ENCODE data around the gene TMEM52. TPM values are rescaled to one million over a fixed set of nuclear protein-coding genes. Genes with fewer than 3 reads are reported as not detected.

TMEM52 gene
- polyA plus RNA-seq, 1 donor from 2014 or later = 0.89 TPM

- Histone ChIP-seq H2AFZ (ENCODE audit: low read depth, low read length) (no peak overlapping the region), H3K27me3 (ENCODE audit: insufficient read depth, low read depth, low read length) (peaks cover 11% of the 10 kb centered on the region), H3K9ac (ENCODE audit: low read length) (no peak overlapping the region), H4K20me1 (ENCODE audit: insufficient read depth) (no peaks in the 10 kb centered on the region), H3K4me2 (ENCODE audit: low read length) (no peak overlapping the region), H3K4me3 (ENCODE audit: low read length) (no peak overlapping the region), H3K36me3 (ENCODE audit: insufficient read depth, low read length) (no peaks in the 10 kb centered on the region), H3K79me2 (replicated peaks; ENCODE audit: insufficient read depth, low read length) (no peaks in the 10 kb centered on the region), H3K9me2 (ENCODE audit: insufficient read depth, low read length) (no peaks in the 10 kb centered on the region), H3F3A (ENCODE audit: insufficient read depth, low read length, poor library complexity, severe bottlenecking) (no peaks in the 10 kb centered on the region), H3K9me3 (ENCODE audit: low read length) (no peaks in the 10 kb centered on the region), H3K27ac (ENCODE audit: low read length) (no peak overlapping the region)
- TF ChIP-seq, protein P1, sequence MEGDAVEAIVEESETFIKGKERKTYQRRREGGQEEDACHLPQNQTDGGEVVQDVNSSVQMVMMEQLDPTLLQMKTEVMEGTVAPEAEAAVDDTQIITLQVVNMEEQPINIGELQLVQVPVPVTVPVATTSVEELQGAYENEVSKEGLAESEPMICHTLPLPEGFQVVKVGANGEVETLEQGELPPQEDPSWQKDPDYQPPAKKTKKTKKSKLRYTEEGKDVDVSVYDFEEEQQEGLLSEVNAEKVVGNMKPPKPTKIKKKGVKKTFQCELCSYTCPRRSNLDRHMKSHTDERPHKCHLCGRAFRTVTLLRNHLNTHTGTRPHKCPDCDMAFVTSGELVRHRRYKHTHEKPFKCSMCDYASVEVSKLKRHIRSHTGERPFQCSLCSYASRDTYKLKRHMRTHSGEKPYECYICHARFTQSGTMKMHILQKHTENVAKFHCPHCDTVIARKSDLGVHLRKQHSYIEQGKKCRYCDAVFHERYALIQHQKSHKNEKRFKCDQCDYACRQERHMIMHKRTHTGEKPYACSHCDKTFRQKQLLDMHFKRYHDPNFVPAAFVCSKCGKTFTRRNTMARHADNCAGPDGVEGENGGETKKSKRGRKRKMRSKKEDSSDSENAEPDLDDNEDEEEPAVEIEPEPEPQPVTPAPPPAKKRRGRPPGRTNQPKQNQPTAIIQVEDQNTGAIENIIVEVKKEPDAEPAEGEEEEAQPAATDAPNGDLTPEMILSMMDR (IDR thresholded peaks at IDR 0.05; ENCODE audit: poor library complexity, severe bottlenecking) = no peak
- TF ChIP-seq MXI1 (conservative IDR thresholded peaks at IDR 0.05; ENCODE audit: poor library complexity, severe bottlenecking) (no peak), TAF1 (IDR thresholded peaks at IDR 0.05; ENCODE audit: low read depth) (no peak), POLR2AphosphoS5 (IDR thresholded peaks at IDR 0.05) (no peak), EZH2 (IDR thresholded peaks at IDR 0.05; ENCODE audit: borderline replicate concordance, insufficient read depth, low read length, poor library complexity, severe bottlenecking) (no peak)
These were observed 3.5 kb upstream of the TMEM52 start for GRCh38 chr1:1922702-1922955.

GRCh38 chr1:1921901-1922701 is 3.0 kb upstream of the TMEM52 start:
- Histone ChIP-seq H3K36me3 (ENCODE audit: insufficient read depth, low read length) (no peaks in the 10 kb centered on the region), H3K79me2 (replicated peaks; ENCODE audit: insufficient read depth, low read length) (no peaks in the 10 kb centered on the region), H3K4me3 (ENCODE audit: low read length) (no peak overlapping the region), H3K27me3 (ENCODE audit: insufficient read depth, low read depth, low read length) (peaks cover 11% of the 10 kb centered on the region), H2AFZ (ENCODE audit: low read depth, low read length) (no peak overlapping the region), H3F3A (ENCODE audit: insufficient read depth, low read length, poor library complexity, severe bottlenecking) (no peaks in the 10 kb centered on the region), H3K4me2 (ENCODE audit: low read length) (no peak overlapping the region), H3K9me2 (ENCODE audit: insufficient read depth, low read length) (no peaks in the 10 kb centered on the region), H3K9me3 (ENCODE audit: low read length) (no peaks in the 10 kb centered on the region), H3K27ac (ENCODE audit: low read length) (no peak overlapping the region), H3K9ac (ENCODE audit: low read length) (no peak overlapping the region), H4K20me1 (ENCODE audit: insufficient read depth) (no peaks in the 10 kb centered on the region)
- TF ChIP-seq MXI1 (conservative IDR thresholded peaks at IDR 0.05; ENCODE audit: poor library complexity, severe bottlenecking) (no peak), RAD21 (conservative IDR thresholded peaks at IDR 0.05) (no peak), REST (IDR thresholded peaks at IDR 0.05; ENCODE audit: borderline replicate concordance) (no peak)
- TF ChIP-seq, protein P1 (IDR thresholded peaks at IDR 0.05; ENCODE audit: poor library complexity, severe bottlenecking) = no peak
